ENCODE measurements around the gene SLX4IP. TPM values are rescaled to one million over a fixed set of nuclear protein-coding genes. Genes with fewer than 3 reads are reported as not detected.
A peak's percentile ranks its signal among the peaks of the same experiment; 100 is the strongest.

The SLX4IP gene
- total and polyA plus RNA-seq, 2 of the 13 experiments (the other 11 are each of a cell fraction or from before 2014, with no cell fraction given): 3.6 to 7.3 TPM

DNA sequence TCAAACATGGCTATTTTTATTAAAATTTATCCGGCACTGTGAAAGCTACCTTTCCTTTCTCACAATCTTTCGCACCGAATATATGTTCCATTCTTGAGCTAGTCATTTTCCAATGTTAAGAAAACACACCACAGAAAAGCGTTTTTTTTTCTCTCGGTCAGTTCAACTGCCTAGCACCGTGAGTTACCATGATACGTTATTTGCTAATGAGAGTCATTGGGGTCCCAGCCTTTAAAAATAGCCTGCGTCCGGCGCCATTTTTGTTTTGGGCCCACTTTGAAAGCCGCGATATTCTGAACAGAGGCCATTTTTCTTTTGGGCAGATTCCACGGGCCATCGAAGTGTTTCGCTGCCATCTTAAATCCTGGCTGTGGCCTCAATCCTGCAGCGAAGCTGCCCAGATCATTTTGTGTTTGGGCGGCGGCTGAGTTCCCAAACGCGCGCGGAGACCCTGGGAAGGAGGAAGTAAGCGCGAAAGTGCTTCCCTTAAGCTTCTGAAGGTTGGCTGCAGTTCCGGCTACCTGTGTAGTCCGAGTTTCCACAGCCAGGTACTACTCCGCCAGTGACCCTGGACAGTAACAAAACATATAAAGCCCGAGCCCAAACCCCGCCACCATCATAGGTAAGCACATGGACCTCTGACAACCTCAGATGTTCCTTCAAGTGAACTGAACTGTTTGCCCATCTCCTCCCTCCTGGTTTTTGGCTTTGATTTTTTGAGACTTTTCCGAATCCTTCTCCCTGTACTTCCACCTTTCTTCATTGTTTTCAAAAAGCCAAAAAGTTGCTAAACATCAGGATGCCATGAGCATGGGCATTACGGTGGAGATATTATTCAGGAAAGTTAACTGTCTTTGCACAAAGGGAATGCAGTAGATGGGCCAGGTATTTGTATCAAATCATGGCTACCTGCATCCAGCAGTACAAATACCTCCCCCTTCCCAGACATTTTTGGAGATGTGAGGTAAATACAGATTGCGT is at the start of gene SLX4IP (continued):
- TF ChIP-seq, protein P1, sequence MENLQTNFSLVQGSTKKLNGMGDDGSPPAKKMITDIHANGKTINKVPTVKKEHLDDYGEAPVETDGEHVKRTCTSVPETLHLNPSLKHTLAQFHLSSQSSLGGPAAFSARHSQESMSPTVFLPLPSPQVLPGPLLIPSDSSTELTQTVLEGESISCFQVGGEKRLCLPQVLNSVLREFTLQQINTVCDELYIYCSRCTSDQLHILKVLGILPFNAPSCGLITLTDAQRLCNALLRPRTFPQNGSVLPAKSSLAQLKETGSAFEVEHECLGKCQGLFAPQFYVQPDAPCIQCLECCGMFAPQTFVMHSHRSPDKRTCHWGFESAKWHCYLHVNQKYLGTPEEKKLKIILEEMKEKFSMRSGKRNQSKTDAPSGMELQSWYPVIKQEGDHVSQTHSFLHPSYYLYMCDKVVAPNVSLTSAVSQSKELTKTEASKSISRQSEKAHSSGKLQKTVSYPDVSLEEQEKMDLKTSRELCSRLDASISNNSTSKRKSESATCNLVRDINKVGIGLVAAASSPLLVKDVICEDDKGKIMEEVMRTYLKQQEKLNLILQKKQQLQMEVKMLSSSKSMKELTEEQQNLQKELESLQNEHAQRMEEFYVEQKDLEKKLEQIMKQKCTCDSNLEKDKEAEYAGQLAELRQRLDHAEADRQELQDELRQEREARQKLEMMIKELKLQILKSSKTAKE (CRISPR knock-in tag; IDR thresholded peaks at IDR 0.05; ENCODE audit: borderline replicate concordance): no peak
- TF ChIP-seq ZNF773 (CRISPR knock-in tag; IDR thresholded peaks at IDR 0.05; ENCODE audit: borderline replicate concordance): no peak
- no peak for TF ChIP-seq ZNF17 (CRISPR knock-in tag; IDR thresholded peaks at IDR 0.05)
- TF ChIP-seq, protein P2, sequence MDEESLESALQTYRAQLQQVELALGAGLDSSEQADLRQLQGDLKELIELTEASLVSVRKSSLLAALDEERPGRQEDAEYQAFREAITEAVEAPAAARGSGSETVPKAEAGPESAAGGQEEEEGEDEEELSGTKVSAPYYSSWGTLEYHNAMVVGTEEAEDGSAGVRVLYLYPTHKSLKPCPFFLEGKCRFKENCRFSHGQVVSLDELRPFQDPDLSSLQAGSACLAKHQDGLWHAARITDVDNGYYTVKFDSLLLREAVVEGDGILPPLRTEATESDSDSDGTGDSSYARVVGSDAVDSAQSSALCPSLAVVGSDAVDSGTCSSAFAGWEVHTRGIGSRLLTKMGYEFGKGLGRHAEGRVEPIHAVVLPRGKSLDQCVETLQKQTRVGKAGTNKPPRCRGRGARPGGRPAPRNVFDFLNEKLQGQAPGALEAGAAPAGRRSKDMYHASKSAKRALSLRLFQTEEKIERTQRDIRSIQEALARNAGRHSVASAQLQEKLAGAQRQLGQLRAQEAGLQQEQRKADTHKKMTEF (CRISPR knock-in tag; IDR thresholded peaks at IDR 0.05): peak; percentile 87
- TF ChIP-seq, protein P3, sequence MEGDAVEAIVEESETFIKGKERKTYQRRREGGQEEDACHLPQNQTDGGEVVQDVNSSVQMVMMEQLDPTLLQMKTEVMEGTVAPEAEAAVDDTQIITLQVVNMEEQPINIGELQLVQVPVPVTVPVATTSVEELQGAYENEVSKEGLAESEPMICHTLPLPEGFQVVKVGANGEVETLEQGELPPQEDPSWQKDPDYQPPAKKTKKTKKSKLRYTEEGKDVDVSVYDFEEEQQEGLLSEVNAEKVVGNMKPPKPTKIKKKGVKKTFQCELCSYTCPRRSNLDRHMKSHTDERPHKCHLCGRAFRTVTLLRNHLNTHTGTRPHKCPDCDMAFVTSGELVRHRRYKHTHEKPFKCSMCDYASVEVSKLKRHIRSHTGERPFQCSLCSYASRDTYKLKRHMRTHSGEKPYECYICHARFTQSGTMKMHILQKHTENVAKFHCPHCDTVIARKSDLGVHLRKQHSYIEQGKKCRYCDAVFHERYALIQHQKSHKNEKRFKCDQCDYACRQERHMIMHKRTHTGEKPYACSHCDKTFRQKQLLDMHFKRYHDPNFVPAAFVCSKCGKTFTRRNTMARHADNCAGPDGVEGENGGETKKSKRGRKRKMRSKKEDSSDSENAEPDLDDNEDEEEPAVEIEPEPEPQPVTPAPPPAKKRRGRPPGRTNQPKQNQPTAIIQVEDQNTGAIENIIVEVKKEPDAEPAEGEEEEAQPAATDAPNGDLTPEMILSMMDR (CRISPR knock-in tag; IDR thresholded peaks at IDR 0.05): peak; percentile 11; the same call in 1 of the 2 replicates
- TF ChIP-seq DPF2 (CRISPR knock-in tag; IDR thresholded peaks at IDR 0.05; ENCODE audit: borderline replicate concordance, low read depth): no peak
- no peak for TF ChIP-seq ZNF432 (CRISPR knock-in tag; IDR thresholded peaks at IDR 0.05; ENCODE audit: borderline replicate concordance)
- peak; percentile 54 for TF ChIP-seq HNRNPH1 (optimal IDR thresholded peaks at IDR 0.05; ENCODE audit: low read depth, low read length)
- no peak for TF ChIP-seq ZNF678 (CRISPR knock-in tag; IDR thresholded peaks at IDR 0.05)
- TF ChIP-seq ZBTB7B (CRISPR knock-in tag; IDR thresholded peaks at IDR 0.05): peak; percentile 86
- 0 out of 2 replicates have a peak, but pooled peaks have one; percentile 57 for TF ChIP-seq ZNF138 (CRISPR knock-in tag; IDR thresholded peaks at IDR 0.05; ENCODE audit: low read depth)
- no peak for TF ChIP-seq ZNF713 (CRISPR knock-in tag; IDR thresholded peaks at IDR 0.05)
- TF ChIP-seq NFATC3 (CRISPR knock-in tag; IDR thresholded peaks at IDR 0.05): no peak
- no peak for TF ChIP-seq RBM39 (IDR thresholded peaks at IDR 0.05; ENCODE audit: low read depth, low read length, poor library complexity, severe bottlenecking)
- TF ChIP-seq MXI1 (IDR thresholded peaks at IDR 0.05; ENCODE audit: borderline replicate concordance, low read depth, low read length): peak; percentile 82; the same call in 1 of the 3 replicates
- TF ChIP-seq STAT5B (CRISPR knock-in tag; IDR thresholded peaks at IDR 0.05): no peak
- TF ChIP-seq ZBTB1 (CRISPR knock-in tag; IDR thresholded peaks at IDR 0.05; ENCODE audit: borderline replicate concordance): no peak
- TF ChIP-seq, protein P4, sequence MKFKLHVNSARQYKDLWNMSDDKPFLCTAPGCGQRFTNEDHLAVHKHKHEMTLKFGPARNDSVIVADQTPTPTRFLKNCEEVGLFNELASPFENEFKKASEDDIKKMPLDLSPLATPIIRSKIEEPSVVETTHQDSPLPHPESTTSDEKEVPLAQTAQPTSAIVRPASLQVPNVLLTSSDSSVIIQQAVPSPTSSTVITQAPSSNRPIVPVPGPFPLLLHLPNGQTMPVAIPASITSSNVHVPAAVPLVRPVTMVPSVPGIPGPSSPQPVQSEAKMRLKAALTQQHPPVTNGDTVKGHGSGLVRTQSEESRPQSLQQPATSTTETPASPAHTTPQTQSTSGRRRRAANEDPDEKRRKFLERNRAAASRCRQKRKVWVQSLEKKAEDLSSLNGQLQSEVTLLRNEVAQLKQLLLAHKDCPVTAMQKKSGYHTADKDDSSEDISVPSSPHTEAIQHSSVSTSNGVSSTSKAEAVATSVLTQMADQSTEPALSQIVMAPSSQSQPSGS (CRISPR knock-in tag; IDR thresholded peaks at IDR 0.05): peak; percentile 57; the same call in 1 of the 2 replicates
- 0 out of 2 replicates have a peak, but pooled peaks have one; percentile 65 for TF ChIP-seq ZNF572 (CRISPR knock-in tag; IDR thresholded peaks at IDR 0.05)
- TF ChIP-seq, protein P5, sequence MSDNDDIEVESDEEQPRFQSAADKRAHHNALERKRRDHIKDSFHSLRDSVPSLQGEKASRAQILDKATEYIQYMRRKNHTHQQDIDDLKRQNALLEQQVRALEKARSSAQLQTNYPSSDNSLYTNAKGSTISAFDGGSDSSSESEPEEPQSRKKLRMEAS (IDR thresholded peaks at IDR 0.05): peak; percentile 83
- TF ChIP-seq SOX13 (IDR thresholded peaks at IDR 0.05): no peak
- peak in 1 of 2 experiments; percentile 15; a peak in 2 of 4 replicates for TF ChIP-seq SOX13 (CRISPR knock-in tag; conservative IDR thresholded peaks at IDR 0.05 in 1 of 2, IDR thresholded peaks at IDR 0.05 in 1 of 2)
